ENCODE results near the gene AKAP13.
"Not testable (repeated sequence)": the region's sequence is repeated elsewhere in the genome, so short reads cannot be mapped to it uniquely, and the experiment has no call there.

The AKAP13 gene

DNA sequence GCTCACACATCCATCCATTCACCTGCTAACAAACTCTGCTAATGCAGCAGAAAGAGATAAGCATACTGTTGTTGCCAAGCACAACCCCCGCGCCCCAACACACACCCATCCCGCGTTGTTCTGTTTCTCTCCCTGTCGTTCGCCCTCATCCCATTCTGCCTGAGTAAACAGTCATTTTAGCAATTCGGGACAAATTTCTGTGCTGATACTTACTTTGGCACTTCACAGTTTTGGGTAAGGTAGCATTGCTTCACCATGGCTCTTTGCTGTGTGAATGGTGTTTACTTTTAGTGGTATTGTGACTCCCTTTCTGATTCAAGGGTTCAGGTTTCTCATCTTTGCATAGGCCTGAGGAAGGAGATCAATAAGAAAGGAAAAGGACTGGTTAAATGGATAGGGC is 149.7 kb downstream of the AKAP13 start:
- H3K27me3 ChIP-seq (ENCODE audit: insufficient read depth, low read length), result no peaks in the 10 kb centered on the region
- H3K36me3 ChIP-seq (ENCODE audit: insufficient read depth, low read length), result peaks cover 30% of the 10 kb centered on the region
- no peaks in the 10 kb centered on the region for H3K9me3 ChIP-seq (ENCODE audit: low read length)
- no peak overlapping the region for H3K4me3 ChIP-seq (ENCODE audit: low read length)
- no peaks in the 10 kb centered on the region for H3K4me1 ChIP-seq (ENCODE audit: insufficient read depth, low read length)
- no peak overlapping the region for H2AFZ ChIP-seq (ENCODE audit: low read depth, low read length)

DNA sequence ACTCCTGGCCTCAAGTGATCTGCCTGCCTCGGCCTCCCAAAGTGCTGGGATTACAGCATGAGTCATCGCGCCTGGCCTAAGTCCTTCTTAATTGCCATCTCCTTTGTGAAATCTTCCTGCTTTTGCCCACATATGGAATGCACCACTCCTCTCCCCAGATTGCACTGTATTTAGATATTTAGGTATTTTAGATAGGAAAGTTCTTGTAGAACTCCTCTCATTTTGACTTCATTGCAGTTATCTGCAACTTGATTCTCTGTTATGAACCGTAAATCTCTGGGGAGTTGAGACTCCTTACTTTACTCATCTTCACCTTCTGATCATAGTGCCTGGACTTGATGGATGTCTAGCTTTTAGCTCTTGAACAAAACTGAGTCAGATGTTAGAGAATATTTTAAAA is 150.7 kb downstream of the AKAP13 start:
- no peaks in the 10 kb centered on the region for H3K9me3 ChIP-seq (ENCODE audit: low read length)
- no peak overlapping the region for H2AFZ ChIP-seq (ENCODE audit: low read depth, low read length)
- no peak overlapping the region for H3K4me3 ChIP-seq (ENCODE audit: low read length)
- H3K4me1 ChIP-seq (ENCODE audit: insufficient read depth, low read length), result no peaks in the 10 kb centered on the region
- H3K27me3 ChIP-seq (ENCODE audit: insufficient read depth, low read length), result no peaks in the 10 kb centered on the region
- H3K36me3 ChIP-seq (ENCODE audit: insufficient read depth, low read length), result peaks cover 36% of the 10 kb centered on the region

DNA sequence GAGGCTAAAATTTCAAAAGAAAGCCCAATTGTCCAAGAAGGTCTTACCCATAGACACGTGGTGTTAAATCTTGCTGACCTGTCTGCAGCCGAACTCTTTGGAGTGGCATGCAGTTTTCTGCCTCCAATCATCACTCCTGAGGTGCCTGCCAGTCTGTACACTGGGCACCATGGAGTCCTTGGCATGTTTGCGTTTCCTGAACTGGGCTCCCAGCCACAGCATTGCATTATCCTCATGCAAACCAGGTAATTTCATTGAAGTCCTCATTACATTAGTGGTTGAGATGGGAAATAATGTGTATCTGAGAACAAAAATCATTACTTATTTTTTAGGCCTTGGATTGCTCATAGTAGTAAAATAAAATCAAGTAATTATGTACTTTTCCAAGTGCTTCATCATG is 152.3 kb downstream of the AKAP13 start:
- no peaks in the 10 kb centered on the region for H3K4me1 ChIP-seq (ENCODE audit: insufficient read depth, low read length)
- H3K27me3 ChIP-seq (ENCODE audit: insufficient read depth, low read length), result no peaks in the 10 kb centered on the region
- no peak overlapping the region for H3K4me3 ChIP-seq (ENCODE audit: low read length)
- H3K36me3 ChIP-seq (ENCODE audit: insufficient read depth, low read length), result peaks cover 38% of the 10 kb centered on the region
- H3K9me3 ChIP-seq (ENCODE audit: low read length), result no peaks in the 10 kb centered on the region
- no peak overlapping the region for H2AFZ ChIP-seq (ENCODE audit: low read depth, low read length)

- H3K36me3 ChIP-seq (ENCODE audit: insufficient read depth, low read length), result peaks cover 42% of the 10 kb centered on the region
- H2AFZ ChIP-seq (ENCODE audit: low read depth, low read length), result no peak overlapping the region
Observed at GRCh38 chr15:85534031-85534430, 153.6 kb downstream of the AKAP13 start.

DNA sequence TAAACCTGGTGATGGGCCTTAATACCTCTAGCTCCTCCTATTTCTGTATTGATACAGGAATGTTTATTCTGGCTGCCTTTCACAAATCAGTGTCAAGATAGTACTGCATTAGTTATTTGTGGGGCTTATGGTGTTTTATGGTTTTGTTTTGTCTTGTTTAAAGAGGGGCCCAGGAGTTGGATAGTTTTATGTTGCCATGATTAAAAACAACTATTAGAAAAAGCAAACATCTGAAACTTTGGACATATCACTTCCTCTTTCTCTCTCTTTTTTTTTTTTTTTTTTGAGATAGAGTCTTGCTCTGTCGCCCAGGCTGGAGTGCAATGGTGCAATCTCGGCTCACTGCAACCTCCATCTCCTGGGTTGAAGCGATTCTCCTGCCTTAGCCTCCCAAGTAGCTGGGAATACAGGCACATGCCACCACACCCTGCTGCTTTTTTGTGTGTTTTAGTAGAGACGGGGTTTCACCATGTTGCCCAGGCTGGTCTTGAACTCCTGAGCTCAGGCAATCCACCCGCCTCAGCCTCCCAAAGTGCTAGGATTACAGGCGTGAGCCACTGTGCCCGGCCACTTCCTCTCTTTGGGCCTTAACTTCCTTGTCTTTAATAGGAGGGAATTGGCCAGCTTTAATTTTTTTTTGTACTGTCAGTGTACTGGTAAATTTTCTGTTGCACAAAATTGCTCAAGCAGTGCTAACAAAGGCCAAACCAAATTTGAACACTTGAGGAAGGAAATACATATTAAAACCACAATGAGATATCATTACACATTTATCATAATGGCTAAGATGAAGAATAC is 155.3 kb downstream of the AKAP13 start:
- not testable (repeated sequence) for H3K9me3 ChIP-seq (ENCODE audit: low read length); H3K4me1 ChIP-seq (ENCODE audit: insufficient read depth, low read length); H2AFZ ChIP-seq (ENCODE audit: low read depth, low read length); H3K4me3 ChIP-seq (ENCODE audit: low read length); H3K27me3 ChIP-seq (ENCODE audit: insufficient read depth, low read length)
- peaks cover 39% of the 10 kb centered on the region for H3K36me3 ChIP-seq (ENCODE audit: insufficient read depth, low read length)

More at GRCh38 chr15:85534031-85534430, 153.6 kb downstream of the AKAP13 start:
- Histone ChIP-seq H3K4me1 (ENCODE audit: insufficient read depth, low read length) (no peaks in the 10 kb centered on the region), H3K9me3 (ENCODE audit: low read length) (no peaks in the 10 kb centered on the region), H3K4me3 (ENCODE audit: low read length) (no peak overlapping the region), H3K27me3 (ENCODE audit: insufficient read depth, low read length) (no peaks in the 10 kb centered on the region)

- H3K27me3 ChIP-seq (ENCODE audit: insufficient read depth, low read length), result no peaks in the 10 kb centered on the region
- H2AFZ ChIP-seq (ENCODE audit: low read depth, low read length), result no peak overlapping the region
- peaks cover 39% of the 10 kb centered on the region for H3K36me3 ChIP-seq (ENCODE audit: insufficient read depth, low read length)
- H3K4me3 ChIP-seq (ENCODE audit: low read length), result no peak overlapping the region
- no peaks in the 10 kb centered on the region for H3K4me1 ChIP-seq (ENCODE audit: insufficient read depth, low read length)
- H3K9me3 ChIP-seq (ENCODE audit: low read length), result no peaks in the 10 kb centered on the region
Observed at GRCh38 chr15:85536341-85536740, 155.9 kb downstream of the AKAP13 start.

- H3K36me3 ChIP-seq (ENCODE audit: insufficient read depth, low read length), result peaks cover 32% of the 10 kb centered on the region
- no peaks in the 10 kb centered on the region for H3K4me1 ChIP-seq (ENCODE audit: insufficient read depth, low read length)
- H3K27me3 ChIP-seq (ENCODE audit: insufficient read depth, low read length), result no peaks in the 10 kb centered on the region
- H3K4me3 ChIP-seq (ENCODE audit: low read length), result no peak overlapping the region
- H2AFZ ChIP-seq (ENCODE audit: low read depth, low read length), result no peak overlapping the region
- no peaks in the 10 kb centered on the region for H3K9me3 ChIP-seq (ENCODE audit: low read length)
Observed at GRCh38 chr15:85539491-85539890, 159.1 kb downstream of the AKAP13 start.

DNA sequence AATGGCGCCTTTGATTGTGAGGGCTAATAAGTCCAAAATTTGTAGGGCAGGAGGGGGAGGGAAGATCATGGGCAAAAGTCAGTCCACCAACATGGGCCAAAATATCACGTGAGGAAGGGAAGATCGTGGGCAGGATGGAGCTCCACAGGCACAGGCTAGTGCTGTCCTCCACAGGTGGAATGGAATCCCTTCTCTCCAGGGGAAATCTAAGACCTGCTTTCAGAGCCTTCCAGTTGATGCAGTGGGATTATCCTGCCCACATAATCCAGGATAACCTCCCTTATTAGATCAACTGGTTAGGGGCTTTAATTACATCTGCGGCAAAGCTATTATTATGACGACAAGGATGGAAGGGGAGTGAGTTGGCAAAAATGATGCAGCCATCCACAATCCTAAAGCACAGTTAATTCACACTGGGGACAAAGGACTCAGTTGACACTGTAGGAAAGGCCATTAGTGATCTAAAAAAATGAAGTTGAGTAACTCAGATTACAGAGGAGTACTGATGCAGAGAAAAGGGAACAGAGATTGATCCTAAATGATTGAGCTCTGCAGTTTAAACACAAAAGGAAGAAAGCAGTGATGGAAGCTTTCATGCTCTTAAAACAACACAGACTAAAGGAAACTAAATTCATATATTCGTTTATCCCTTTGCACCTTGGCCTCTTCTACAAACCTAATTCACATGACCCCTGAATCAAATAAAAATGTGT is 159.8 kb downstream of the AKAP13 start:
- Histone ChIP-seq H3K27me3 (ENCODE audit: insufficient read depth, low read length) (no peaks in the 10 kb centered on the region), H3K36me3 (ENCODE audit: insufficient read depth, low read length) (peaks cover 28% of the 10 kb centered on the region), H3K9me3 (ENCODE audit: low read length) (no peaks in the 10 kb centered on the region), H3K4me1 (ENCODE audit: insufficient read depth, low read length) (no peaks in the 10 kb centered on the region), H3K4me3 (ENCODE audit: low read length) (no peak overlapping the region), H2AFZ (ENCODE audit: low read depth, low read length) (no peak overlapping the region)

- peaks cover 26% of the 10 kb centered on the region for H3K36me3 ChIP-seq (ENCODE audit: insufficient read depth, low read length)
- no peaks in the 10 kb centered on the region for H3K4me1 ChIP-seq (ENCODE audit: insufficient read depth, low read length)
- H3K9me3 ChIP-seq (ENCODE audit: low read length), result no peaks in the 10 kb centered on the region
- no peaks in the 10 kb centered on the region for H3K27me3 ChIP-seq (ENCODE audit: insufficient read depth, low read length)
- H2AFZ ChIP-seq (ENCODE audit: low read depth, low read length), result no peak overlapping the region
- no peak overlapping the region for H3K4me3 ChIP-seq (ENCODE audit: low read length)
Observed at GRCh38 chr15:85541744-85542143, 161.3 kb downstream of the AKAP13 start.

- Histone ChIP-seq H3K4me1 (ENCODE audit: insufficient read depth, low read length) (no peaks in the 10 kb centered on the region), H3K36me3 (ENCODE audit: insufficient read depth, low read length) (peaks cover 30% of the 10 kb centered on the region), H3K4me3 (ENCODE audit: low read length) (no peak overlapping the region), H3K27me3 (ENCODE audit: insufficient read depth, low read length) (no peaks in the 10 kb centered on the region), H3K9me3 (ENCODE audit: low read length) (no peaks in the 10 kb centered on the region), H2AFZ (ENCODE audit: low read depth, low read length) (no peak overlapping the region)
Observed at GRCh38 chr15:85542488-85542887, 162.1 kb downstream of the AKAP13 start.

GRCh38 chr15:85542895-85543331 is 162.5 kb downstream of the AKAP13 start:
- Histone ChIP-seq H3K36me3 (ENCODE audit: insufficient read depth, low read length) (peaks cover 27% of the 10 kb centered on the region), H3K4me1 (ENCODE audit: insufficient read depth, low read length) (no peaks in the 10 kb centered on the region), H3K27me3 (ENCODE audit: insufficient read depth, low read length) (no peaks in the 10 kb centered on the region), H3K4me3 (ENCODE audit: low read length) (no peak overlapping the region), H3K9me3 (ENCODE audit: low read length) (no peaks in the 10 kb centered on the region), H2AFZ (ENCODE audit: low read depth, low read length) (no peak overlapping the region)

- H3K9me3 ChIP-seq (ENCODE audit: low read length), result no peaks in the 10 kb centered on the region
- peaks cover 27% of the 10 kb centered on the region for H3K36me3 ChIP-seq (ENCODE audit: insufficient read depth, low read length)
- H3K27me3 ChIP-seq (ENCODE audit: insufficient read depth, low read length), result no peaks in the 10 kb centered on the region
- no peaks in the 10 kb centered on the region for H3K4me1 ChIP-seq (ENCODE audit: insufficient read depth, low read length)
- H3K4me3 ChIP-seq (ENCODE audit: low read length), result no peak overlapping the region
- H2AFZ ChIP-seq (ENCODE audit: low read depth, low read length), result no peak overlapping the region
Observed at GRCh38 chr15:85543741-85544155, 163.3 kb downstream of the AKAP13 start.

DNA sequence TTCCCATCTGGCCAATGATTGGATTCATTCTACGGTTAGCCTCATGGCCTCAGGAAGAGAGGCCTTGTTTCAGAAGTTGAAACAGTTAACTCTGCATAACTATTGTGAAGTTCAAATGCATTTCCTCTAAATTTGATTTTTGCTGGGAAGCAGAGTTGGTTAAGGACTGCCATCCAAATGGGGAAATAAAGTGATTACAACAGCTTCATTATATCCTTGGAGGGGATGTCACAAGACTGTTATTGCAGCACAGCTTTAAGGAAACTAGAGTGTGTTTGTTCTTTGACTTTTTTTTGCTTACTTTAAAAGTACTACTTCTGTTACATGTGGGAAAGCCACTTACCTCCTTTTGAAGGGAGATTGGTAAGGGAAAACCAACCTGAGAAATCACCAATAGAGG is 164.8 kb downstream of the AKAP13 start:
- no peaks in the 10 kb centered on the region for H3K27me3 ChIP-seq (ENCODE audit: insufficient read depth, low read length)
- no peaks in the 10 kb centered on the region for H3K9me3 ChIP-seq (ENCODE audit: low read length)
- peaks cover 27% of the 10 kb centered on the region for H3K36me3 ChIP-seq (ENCODE audit: insufficient read depth, low read length)
- H2AFZ ChIP-seq (ENCODE audit: low read depth, low read length), result no peak overlapping the region
- H3K4me1 ChIP-seq (ENCODE audit: insufficient read depth, low read length), result no peaks in the 10 kb centered on the region
- H3K4me3 ChIP-seq (ENCODE audit: low read length), result no peak overlapping the region

Measured in neuron (in vitro differentiated cells).